Right forelimb (tissue), 1 donor: Measurements from ENCODE around the gene GRIP2.

Experiments used
- DNase-seq: peaks from one replicate; pipeline ENCODE4 v3.0.0-alpha.2; 2018

Gene GRIP2

GRCh38 chr3:14561051-14561960 lies 21.2 kb upstream of the GRIP2 start:
- DNase-seq = no peak

DNA sequence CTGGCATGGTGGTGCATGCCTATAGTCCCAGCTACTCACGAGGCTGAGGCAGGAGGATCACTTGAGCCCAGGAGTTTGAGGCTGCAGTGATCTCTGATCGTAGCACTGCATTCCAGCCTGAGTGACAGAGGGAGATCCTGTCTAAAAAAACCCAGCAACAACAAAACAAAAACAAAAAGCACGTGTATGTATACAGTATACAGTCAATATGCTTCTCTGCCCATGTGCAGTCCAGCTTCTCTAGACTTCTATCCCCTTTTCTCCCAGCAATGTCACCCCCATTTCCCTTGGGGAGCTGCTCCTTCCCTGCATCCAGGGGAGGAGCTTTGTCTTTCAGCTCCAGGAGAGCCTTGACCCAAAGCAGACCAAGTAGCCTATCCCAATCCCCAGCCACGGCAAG lies 20.0 kb upstream of the GRIP2 start:
- DNase-seq = no peak

- no peak for DNase-seq
These were observed 17.9 kb upstream of the GRIP2 start for GRCh38 chr3:14558029-14558428.

GRCh38 chr3:14555835-14556234 lies 15.7 kb upstream of the GRIP2 start:
- no peak for DNase-seq

DNA sequence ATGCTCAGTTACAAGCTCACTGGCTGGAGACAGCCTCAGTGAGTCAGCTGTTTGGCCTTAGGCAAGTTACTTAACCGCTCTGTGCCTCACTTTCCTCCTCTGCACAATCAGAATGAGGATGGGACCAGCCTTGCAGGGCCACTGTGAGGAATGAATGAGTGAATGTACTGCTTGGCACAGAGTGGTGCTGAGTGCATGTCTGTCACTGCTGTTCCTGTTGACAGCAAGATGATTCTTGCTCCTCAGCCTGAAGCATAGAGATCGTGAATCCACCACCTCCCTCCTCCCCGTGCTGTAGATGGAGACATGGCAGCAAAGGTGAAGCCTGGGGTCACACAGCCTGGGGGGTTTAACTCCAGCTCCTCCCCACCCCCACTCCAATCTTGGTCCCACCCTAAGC lies 14.6 kb upstream of the GRIP2 start:
- no peak for DNase-seq

DNA sequence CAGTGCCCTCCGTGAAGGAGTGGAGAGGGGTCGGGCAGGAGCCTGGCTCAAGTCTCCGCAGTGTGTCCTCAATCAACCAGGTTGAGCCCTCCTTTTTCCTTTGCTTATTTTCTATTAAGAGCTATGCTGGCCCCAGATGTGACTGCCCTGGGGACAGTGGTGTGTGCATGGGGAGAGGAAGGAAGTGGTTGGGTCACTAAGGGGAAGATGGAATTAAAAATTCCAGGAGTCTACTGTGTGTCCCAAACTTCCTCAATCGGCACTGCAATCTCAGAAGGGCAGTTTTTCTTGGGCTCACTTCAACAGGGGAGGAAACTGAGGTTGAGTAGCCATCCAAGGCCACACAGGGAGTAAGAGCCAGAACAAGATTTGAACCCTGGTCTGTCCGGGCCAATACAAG lies 13.7 kb upstream of the GRIP2 start:
- DNase-seq = no peak

DNA sequence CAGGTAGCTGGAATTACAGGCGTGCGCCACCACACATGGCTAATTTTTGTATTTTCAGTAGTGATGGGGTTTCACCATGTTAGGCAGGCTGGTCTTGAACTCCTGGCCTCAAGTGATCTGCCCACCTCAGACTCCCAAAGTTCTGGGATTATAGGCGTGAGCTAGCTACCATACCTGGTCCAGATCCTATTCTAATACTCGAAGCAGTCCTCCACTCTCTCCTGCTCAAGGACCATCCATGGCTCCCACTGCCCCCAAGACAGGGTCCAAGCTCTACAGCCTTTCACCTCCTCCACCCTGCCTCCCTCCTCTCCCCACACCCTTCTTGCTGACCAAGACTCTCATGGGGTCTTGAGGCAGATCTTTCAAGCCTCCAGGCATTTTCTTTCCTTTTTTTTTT lies 12.6 kb upstream of the GRIP2 start:
- DNase-seq = no peak

- DNase-seq = no peak
These were observed 12.0 kb upstream of the GRIP2 start for GRCh38 chr3:14552041-14552648.

DNA sequence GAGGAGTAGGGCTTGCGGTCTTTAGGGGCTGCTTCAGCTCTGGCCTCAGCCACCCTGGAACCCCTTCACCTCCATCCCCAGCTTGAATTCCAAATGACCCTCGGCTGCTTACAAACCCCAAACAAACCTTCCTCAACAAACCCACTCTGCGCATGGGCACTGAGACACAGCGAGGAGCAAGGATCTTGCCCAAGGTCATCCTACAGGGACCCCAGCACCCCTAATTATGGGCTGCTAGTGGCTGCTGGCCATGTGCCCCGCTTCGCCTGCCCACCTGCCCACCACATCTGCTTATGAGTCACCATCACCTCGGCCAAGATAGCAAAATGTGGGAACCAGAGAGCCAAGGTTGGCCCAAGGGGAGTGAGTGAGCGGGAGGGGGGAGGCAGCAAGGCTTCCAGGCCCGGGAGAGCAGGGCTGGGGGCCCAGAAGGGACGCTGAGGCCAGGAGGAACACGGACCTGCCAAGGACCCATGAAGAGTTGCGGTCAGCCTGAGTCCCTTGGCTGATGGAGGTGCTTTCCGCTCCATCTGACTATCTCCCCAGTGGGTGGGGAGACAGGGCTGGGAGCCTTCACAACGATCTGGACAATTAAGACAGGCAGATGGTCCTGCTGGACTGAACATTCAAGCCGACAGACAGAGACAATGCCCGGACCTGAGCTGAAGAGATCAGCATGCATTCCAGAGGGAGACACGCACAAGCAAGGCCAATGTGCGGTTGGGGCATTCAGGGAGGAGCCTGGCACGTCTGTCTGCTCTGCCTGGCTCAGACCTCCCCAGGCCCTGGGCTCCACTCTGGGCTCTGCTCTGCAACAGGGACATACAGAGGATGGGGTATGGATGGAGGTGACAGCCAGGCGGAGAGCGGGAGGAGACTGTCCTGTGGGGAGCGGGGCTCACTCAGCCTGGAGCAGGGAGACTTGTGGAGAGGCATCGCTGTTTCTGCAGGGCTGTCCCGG lies 10.8 kb upstream of the GRIP2 start:
- DNase-seq = no peak

DNA sequence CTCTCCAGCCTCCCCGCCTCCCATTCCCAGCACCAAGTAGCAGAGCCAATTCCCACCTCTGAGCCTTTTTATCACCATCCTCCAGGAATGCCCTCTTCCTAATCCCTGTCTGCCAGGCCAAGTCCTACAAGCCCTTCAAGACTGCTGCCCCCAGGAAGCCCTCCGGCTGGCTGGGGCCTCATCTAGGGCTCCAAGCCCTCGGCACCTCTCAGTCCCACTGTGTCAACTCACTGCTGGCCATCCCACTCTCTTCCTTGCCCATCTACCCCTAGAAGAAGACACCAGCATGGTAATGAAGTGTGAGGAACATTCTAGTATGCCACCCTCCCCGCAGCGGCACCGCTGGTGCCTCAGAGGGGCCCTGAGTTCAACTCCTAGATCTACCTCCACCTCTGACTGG lies 10.0 kb upstream of the GRIP2 start:
- DNase-seq = no peak

DNA sequence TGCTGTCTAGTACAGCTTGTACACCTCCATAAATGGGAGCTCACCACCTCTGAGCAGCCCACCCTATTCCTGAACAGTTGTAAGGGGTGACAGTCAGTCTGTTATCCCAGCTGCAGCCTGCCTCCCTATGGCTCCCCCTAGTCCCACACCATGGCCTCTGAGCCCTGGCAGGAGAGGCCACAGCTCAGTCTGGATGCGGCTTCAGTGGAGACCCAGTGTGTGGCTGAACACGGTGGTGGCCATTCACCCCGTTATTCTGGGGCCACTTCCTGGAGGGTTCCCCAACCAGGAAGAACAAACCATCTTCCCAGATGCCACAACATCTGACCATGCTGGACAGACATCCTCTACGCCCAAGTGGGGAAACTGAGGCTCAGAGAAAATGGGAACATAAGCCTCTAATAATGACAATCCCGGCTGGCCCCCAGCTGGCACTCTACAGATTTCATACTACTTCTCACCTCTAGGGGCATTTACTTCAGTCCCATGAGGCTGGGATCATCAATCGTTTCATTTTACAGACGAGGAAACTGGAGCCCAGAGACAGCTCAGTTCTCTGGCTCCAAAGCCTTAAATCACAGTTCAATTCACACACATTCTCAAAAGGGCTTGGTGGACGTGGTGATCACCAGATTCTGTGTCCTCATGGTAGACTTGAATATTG lies 9.2 kb upstream of the GRIP2 start:
- DNase-seq = no peak

- DNase-seq = peak; percentile 77
These were observed 8.2 kb upstream of the GRIP2 start for GRCh38 chr3:14548321-14548729.

DNA sequence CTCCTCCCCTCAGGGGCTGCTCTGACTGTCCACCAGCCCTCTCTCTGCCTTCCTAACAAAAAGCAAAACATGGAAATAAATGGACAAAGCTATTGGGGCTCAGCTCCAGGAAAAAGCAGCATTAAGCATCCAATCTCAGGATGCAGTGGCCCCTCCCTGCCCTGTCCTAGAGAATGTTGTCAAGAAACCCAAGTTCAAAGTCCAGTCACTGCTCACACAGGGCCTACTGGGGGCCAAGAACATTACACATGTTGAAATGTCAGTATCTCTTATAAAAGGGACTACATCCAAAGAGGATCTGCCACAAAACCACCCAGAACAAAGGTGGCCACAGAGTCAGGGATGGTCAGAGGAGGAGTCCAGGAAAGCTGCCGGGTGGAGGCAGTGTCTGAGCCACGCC lies 7.6 kb upstream of the GRIP2 start:
- DNase-seq = no peak

DNA sequence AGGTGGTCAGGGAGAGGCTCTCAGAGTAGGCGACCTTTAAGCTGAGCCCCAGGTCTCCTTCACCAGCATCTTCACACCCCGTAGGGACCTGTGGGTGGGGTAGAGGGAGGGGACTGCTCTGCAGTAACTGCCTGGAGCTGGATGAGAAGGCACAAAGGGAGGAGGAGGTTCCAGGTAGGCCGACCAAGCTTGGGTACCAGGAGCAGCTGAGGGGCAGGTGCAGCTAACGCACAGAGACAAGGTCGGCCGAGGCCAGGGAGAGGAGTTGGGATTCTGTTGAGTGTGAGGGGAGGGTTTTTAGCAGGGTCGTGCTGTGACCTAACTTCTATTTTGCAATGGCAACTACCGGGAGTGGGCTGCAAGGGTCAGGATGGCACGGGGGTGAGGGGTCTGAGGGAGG lies 5.9 kb upstream of the GRIP2 start:
- DNase-seq = no peak

DNA sequence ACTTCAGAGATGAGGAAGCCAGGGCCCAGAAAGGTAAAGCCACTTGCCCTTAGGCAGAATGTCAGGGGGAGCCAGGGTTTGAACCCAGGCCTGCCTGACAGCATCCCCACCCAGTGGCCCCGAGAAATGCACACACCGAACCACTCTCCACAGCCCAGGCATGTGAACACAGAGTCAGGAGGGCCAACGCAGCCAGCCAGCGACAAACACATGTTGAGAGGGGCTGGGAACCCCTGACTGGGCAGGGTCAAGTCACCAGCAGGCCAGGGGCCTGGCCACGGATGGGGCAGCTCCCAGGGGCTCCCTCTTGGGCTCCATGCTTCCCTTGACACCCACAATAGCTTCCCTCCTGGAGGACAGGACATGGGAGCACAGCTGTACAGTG lies 5.1 kb upstream of the GRIP2 start:
- DNase-seq = no peak

DNA sequence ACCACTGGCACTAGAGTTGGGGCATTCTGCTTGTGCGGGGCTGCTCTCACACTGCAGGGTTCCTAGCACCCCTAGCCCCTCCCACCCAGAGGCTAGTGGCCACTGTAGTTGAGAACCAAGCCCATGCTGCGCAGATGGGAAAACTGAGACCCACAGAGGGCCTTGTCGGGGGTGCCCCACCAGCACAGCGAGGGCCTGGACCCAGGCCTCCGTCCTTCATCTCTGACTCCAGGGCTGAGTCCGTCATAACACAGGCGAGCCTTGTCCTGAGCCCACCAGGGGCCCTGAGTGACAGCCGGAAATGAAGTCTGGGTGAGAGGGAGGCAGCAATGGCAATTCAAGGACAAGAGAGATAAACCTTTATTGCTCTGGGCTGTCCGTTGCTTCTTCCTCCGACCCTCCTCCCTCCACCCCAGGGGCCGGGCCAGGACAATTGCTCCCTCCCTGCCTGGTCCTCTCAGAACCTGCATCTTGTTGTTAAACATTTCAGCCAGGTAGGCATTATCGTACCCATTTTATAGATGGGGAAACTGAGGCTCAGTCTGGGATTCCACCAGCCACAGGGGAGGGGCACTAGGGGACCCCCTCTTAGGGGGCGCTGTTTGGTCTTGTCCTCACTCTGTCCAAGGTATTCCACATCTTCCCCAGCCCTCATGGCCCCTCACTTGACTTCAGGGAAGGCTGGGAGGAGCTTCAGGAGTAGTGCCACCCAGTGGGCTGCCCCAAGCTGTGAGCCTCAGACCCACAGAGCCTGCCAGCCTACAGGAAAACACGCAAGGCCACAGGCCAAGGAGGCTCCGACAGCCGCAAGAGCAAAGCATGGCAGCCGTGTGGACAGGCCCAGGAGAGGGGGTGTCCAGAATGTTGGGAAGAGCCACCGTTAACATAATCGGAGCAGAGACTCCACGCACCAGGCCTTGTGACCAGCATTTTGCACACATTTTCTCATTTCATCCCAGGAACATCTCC lies 4.4 kb upstream of the GRIP2 start:
- DNase-seq = no peak

DNA sequence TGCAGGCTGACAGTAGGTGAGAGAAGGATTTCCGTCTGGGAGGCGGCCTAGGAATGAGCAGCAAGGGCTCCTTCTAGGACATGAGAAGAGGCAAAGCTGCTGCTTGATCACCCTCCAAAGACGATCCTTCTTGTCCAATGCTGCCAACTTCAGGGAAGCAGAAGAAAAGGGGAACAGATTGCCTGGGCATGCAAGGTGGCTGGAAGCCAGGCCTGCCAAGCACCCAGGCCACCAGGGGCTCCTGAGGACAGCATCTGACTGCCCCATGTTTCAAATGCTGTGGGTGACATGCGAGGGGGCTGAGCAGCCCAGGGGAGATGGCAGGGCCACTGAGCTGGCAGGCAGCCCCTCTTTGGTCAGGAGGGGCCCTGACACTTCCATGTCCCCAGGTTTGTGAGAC lies 3.3 kb upstream of the GRIP2 start:
- no peak for DNase-seq

- DNase-seq = no peak
These were observed 2.5 kb upstream of the GRIP2 start for GRCh38 chr3:14542656-14543055.

DNA sequence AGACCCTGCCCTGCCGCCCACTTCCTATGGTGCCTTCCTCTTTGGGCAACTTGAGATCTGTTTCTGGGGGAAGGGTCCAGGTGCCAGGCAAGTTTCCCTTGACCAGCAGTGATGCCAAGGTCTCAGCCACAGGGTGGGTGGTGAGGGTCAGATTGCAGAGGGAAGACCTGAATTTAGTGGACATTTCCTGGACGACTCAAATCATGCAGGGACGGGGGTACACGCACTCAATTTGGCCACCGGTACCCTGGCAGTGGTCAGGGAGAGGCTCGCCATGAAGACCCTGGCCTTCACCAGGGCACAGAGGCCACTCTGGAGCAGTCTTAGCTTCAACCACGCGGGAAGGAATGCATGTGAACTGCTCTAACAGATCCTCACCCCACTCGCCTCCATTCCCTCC lies 1.5 kb upstream of the GRIP2 start:
- no peak for DNase-seq

GRCh38 chr3:14540821-14541385 lies 761 bp upstream of the GRIP2 start:
- no peak for DNase-seq

DNA sequence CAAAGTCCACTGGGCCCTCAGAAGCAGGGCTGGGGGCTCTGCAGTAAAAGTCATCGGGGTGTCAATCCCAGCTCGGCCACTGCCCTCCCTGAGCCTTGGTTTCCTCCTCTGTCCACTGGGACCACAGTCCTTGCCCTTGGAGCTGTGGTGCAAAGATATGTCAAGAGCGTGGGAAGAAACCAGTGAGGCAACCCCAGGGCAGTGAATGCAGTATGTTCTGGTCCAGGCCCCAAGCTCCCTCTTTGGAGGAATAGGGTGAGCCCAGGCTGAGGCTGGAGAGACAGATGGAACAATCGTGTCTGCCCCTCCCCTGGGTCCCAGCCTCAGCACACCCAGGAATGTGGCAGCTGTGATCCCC lies 779 bp downstream of the GRIP2 start:
- no peak for DNase-seq
